ENCODE measurements around the gene ARL6IP4. TPM values are rescaled to one million over a fixed set of nuclear protein-coding genes. Genes with fewer than 3 reads are reported as not detected.

ARL6IP4 gene
- total RNA-seq, 1 experiment from 2014 or later, result 132 TPM

- Histone ChIP-seq H3K23me2 (ENCODE audit: insufficient read length, low read depth, low read length, poor library complexity, severe bottlenecking) (no peaks in the 10 kb centered on the region), H2BK15ac (ENCODE audit: low read depth, low read length) (no peak overlapping the region), H3K14ac (ENCODE audit: insufficient read depth, low read length) (no peak overlapping the region), H3K4ac (ENCODE audit: low read depth, low read length) (no peak overlapping the region), H3K18ac (ENCODE audit: insufficient read length, low read depth, low read length) (no peak overlapping the region), H3T11ph (ENCODE audit: low read length) (no peak overlapping the region), H3K9me3 (ENCODE audit: control insufficient read depth, low read depth, low read length) (no peaks in the 10 kb centered on the region), H3K9ac (ENCODE audit: extremely low read depth, insufficient read length, low read length) (no peak overlapping the region), H2AK5ac (ENCODE audit: insufficient read length, low read length) (no peak overlapping the region), H3K27me3 (ENCODE audit: insufficient read depth, low read length) (no peaks in the 10 kb centered on the region), H2BK5ac (ENCODE audit: insufficient read length, low read length) (no peak overlapping the region), H4K91ac (ENCODE audit: insufficient read length, low read depth, low read length) (no peak overlapping the region), H2BK120ac (ENCODE audit: low read depth, low read length, poor library complexity, severe bottlenecking) (no peak overlapping the region), H4K8ac (replicated peaks; ENCODE audit: insufficient read length, low read depth, low read length) (no peak overlapping the region), H3K23ac (ENCODE audit: insufficient read length, low read depth, low read length) (no peak overlapping the region), H4K5ac (ENCODE audit: insufficient read length, low read depth, low read length) (no peak overlapping the region), H2AFZ (ENCODE audit: low read length) (no peak overlapping the region), H2BK12ac (ENCODE audit: insufficient read length, low read depth, low read length) (no peak overlapping the region), H3K4me1 (ENCODE audit: insufficient read depth, low read length) (no peaks in the 10 kb centered on the region), H3K4me2 (ENCODE audit: insufficient read depth, insufficient read length, low read length) (no peak overlapping the region), H4K20me1 (ENCODE audit: control insufficient read depth, insufficient read depth, insufficient read length) (no peaks in the 10 kb centered on the region), H3K27ac (ENCODE audit: insufficient read length, low read depth, low read length) (no peak overlapping the region), H3K79me2 (ENCODE audit: insufficient read depth, low read length) (no peaks in the 10 kb centered on the region), H2BK20ac (ENCODE audit: low read depth, low read length, poor library complexity, severe bottlenecking) (no peak overlapping the region), H3K56ac (ENCODE audit: insufficient read length, low read depth, low read length) (no peak overlapping the region), H3K79me1 (ENCODE audit: insufficient read depth, low read depth, low read length, poor library complexity, severe bottlenecking) (no peaks in the 10 kb centered on the region)
- no peak for DNase-seq
- Mint-ChIP-seq H3K27ac (peak overlapping the region in 2 of 3 experiments; percentile 44 to 48; a peak in 1 of 7 replicates), H3K9me3 (no peaks in the 10 kb centered on the region), H3K4me1 (no peaks in the 10 kb centered on the region), H3K36me3 (ENCODE audit: insufficient read depth in 1 of 3, low read depth in 3 of 3) (no peaks in the 10 kb centered on the region), H3K27me3 (ENCODE audit: low read depth) (peaks cover 2% of the 10 kb centered on the region), H3K4me3 (no peak overlapping the region)
- TF ChIP-seq CTCF (conservative IDR thresholded peaks at IDR 0.05), result no peak
- WGBS (ENCODE audit: extremely low coverage, insufficient read length, low lambda C conversion rate), result no CpG with 5 or more reads among the region's 14 CpGs
Measured at GRCh38 chr12:123004287-123004686, 23.8 kb downstream of the ARL6IP4 start.
